PC-3 (cell line): ENCODE data around the gene GFOD1. TPM values are rescaled to one million over a fixed set of nuclear protein-coding genes. Genes with fewer than 3 reads are reported as not detected.

Experiments used
- ATAC-seq: fragments of 200-7000 bp; cut with Tn5 transposase; 2 replicates; pipeline ENCODE4 v1.9.1; 2020; ENCODE audit warnings: mild to moderate bottlenecking, moderate library complexity
- BruUV-seq: library from RNA; stranded (reverse); fragments of 400-500 nt; replicated peaks from 2 replicates; lab custom pipeline; 2021; lab: Mats Ljungman, UMichigan
- CTCF ChIA-PET: fragments of 300-600 bp; sonication (Branson Sonifier 250); formaldehyde crosslinking; loops from one replicate; lab custom pipeline; 2022; ENCODE audit warnings: antibody characterized with exemption; lab: Charles Lee
- POLR2A ChIA-PET: fragments of 300-600 bp; sonication (Branson Sonifier 250); formaldehyde crosslinking; loops from one replicate; lab custom pipeline; 2022; ENCODE audit warnings: antibody characterized with exemption; ENCODE audit not compliant: unreplicated experiment; lab: Charles Lee
- DNase-seq: peaks from one replicate; pipeline ENCODE4 v3.0.0-alpha.2; 2015
- H2AFZ ChIP-seq: fragments of 300-600 bp; sonication (generic); 2 replicates; pipeline ENCODE4 v1.6.0; 2016; ENCODE audit warnings: antibody characterized with exemption, low read length
- H3F3A ChIP-seq: fragments of 300-600 bp; sonication (generic); one replicate; pipeline ENCODE4 v1.6.0; 2017; ENCODE audit warnings: antibody characterized with exemption, low read length, control low read depth, mild to moderate bottlenecking; ENCODE audit not compliant: unreplicated experiment
- H3K27ac ChIP-seq: fragments of 300-600 bp; sonication (generic); 2 replicates; pipeline ENCODE4 v1.5.1; 2016; ENCODE audit warnings: mild to moderate bottlenecking, low read length
- H3K27me3 ChIP-seq: fragments of 300-600 bp; sonication (generic); 2 replicates; pipeline ENCODE4 v1.6.1; 2016; ENCODE audit warnings: low read length, mixed read lengths
- H3K36me3 ChIP-seq: fragments of 300-600 bp; sonication (generic); 2 replicates; pipeline ENCODE4 v1.6.1; 2016; ENCODE audit warnings: low read depth, mixed run types, low read length, mixed read lengths
- H3K4me1 ChIP-seq: fragments of 300-600 bp; sonication (generic); 2 replicates; pipeline ENCODE4 v1.5.1; 2016; ENCODE audit warnings: low read length; ENCODE audit not compliant: insufficient read depth
- H3K4me2 ChIP-seq: fragments of 300-600 bp; sonication (generic); 2 replicates; pipeline ENCODE4 v1.6.0; 2016; ENCODE audit warnings: low read length
- H3K4me3 ChIP-seq: fragments of 300-600 bp; sonication (generic); 2 replicates; pipeline ENCODE4 v1.5.1; 2016; ENCODE audit warnings: mild to moderate bottlenecking, low read length, mixed read lengths
- H3K79me2 ChIP-seq: fragments of 300-600 bp; sonication (generic); 2 replicates; pipeline ENCODE4 v1.6.1; 2017; ENCODE audit warnings: low read length, mixed read lengths
- H3K9ac ChIP-seq: fragments of 300-600 bp; sonication (generic); 2 replicates; pipeline ENCODE4 v1.6.0; 2016; ENCODE audit warnings: mild to moderate bottlenecking, low read length
- H3K9me2 ChIP-seq: fragments of 300-600 bp; sonication (generic); replicated peaks from 2 replicates; pipeline ENCODE4 v1.6.1; 2016; ENCODE audit warnings: mixed run types, low read length, mixed read lengths
- H3K9me3 ChIP-seq: fragments of 300-600 bp; sonication (generic); 2 replicates; pipeline ENCODE4 v1.6.1; 2016; ENCODE audit warnings: low read length, mixed read lengths
- H4K20me1 ChIP-seq: fragments of 300-600 bp; sonication (generic); 2 replicates; pipeline ENCODE4 v1.6.1; 2016; ENCODE audit warnings: low read length, mixed read lengths
- CTCF ChIP-seq: fragments of 300-600 bp; sonication (generic); conservative IDR thresholded peaks from 2 replicates; pipeline ENCODE4 v1.5.1; 2017; ENCODE audit warnings: antibody characterized with exemption, low read depth, mild to moderate bottlenecking, low read length
- EZH2 ChIP-seq: fragments of 300-600 bp; sonication (generic); IDR thresholded peaks from one replicate; pipeline ENCODE4 v1.6.1; 2017; ENCODE audit warnings: antibody characterized with exemption, mild to moderate bottlenecking, low read length; ENCODE audit not compliant: unreplicated experiment
- EZH2phosphoT487 ChIP-seq: fragments of 300-600 bp; sonication (generic); IDR thresholded peaks from 2 replicates; pipeline ENCODE4 v1.6.1; 2018; ENCODE audit warnings: mild to moderate bottlenecking, antibody characterized with exemption, low read length, borderline replicate concordance
- intact Hi-C: fragments of 100-400 bp; cut with micrococcal nuclease; formaldehyde crosslinking; loops from 2 replicates; pipeline ENCODE4 v1.9.0; 2023
- total RNA-seq: library from RNA; depleted of rRNA; stranded (reverse); fragments of >200 nt; gene quantifications from 2 replicates; pipeline ENCODE4 v1.2.3, GENCODE V29; 2014

The GFOD1 gene
- total RNA-seq, 1 experiment from 2014 or later: 16.0 TPM

- Histone ChIP-seq H3K9ac (no peak overlapping the region), H3K9me2 (no peaks in the 10 kb centered on the region), H4K20me1 (no peaks in the 10 kb centered on the region), H3K36me3 (no peaks in the 10 kb centered on the region), H3K9me3 (no peaks in the 10 kb centered on the region), H3K4me3 (no peak overlapping the region), H3K4me1 (peaks cover 26% of the 10 kb centered on the region), H3K27me3 (no peaks in the 10 kb centered on the region), H3F3A (peaks cover 3% of the 10 kb centered on the region), H3K4me2 (no peak overlapping the region), H2AFZ (no peak overlapping the region), H3K27ac (no peak overlapping the region), H3K79me2 (no peaks in the 10 kb centered on the region)
- no peak for TF ChIP-seq EZH2phosphoT487
- no peak for TF ChIP-seq CTCF
- TF ChIP-seq EZH2: no peak
- ChIA-PET CTCF (no interaction called here), POLR2A (no interaction called here)
- ATAC-seq: no peak
- intact Hi-C loops: no loop called here
- BruUV-seq: no TSS peak
- DNase-seq: no peak
These were observed 128.1 kb downstream of the GFOD1 start for GRCh38 chr6:13359287-13359686.

GRCh38 chr6:13358511-13358910 is 128.9 kb downstream of the GFOD1 start:
- H3K27me3 ChIP-seq: no peaks in the 10 kb centered on the region
- DNase-seq (no peak), ATAC-seq (no peak)
- no peaks in the 10 kb centered on the region for H4K20me1 ChIP-seq
- H3F3A ChIP-seq: peaks cover 3% of the 10 kb centered on the region
- peaks cover 33% of the 10 kb centered on the region for H3K4me1 ChIP-seq
- H3K9me2 ChIP-seq: no peaks in the 10 kb centered on the region
- no peaks in the 10 kb centered on the region for H3K79me2 ChIP-seq
- POLR2A ChIA-PET: no interaction called here
- H3K9ac ChIP-seq: no peak overlapping the region
- CTCF ChIA-PET: no interaction called here
- intact Hi-C loops: no loop called here
- H3K27ac ChIP-seq: no peak overlapping the region
- H3K9me3 ChIP-seq: no peaks in the 10 kb centered on the region
- H3K4me2 ChIP-seq: no peak overlapping the region
- no peak overlapping the region for H2AFZ ChIP-seq
- TF ChIP-seq EZH2 (no peak), CTCF (no peak), EZH2phosphoT487 (no peak)
- no TSS peak for BruUV-seq
- H3K4me3 ChIP-seq: no peak overlapping the region
- no peaks in the 10 kb centered on the region for H3K36me3 ChIP-seq

GRCh38 chr6:13357551-13358075 is 129.8 kb downstream of the GFOD1 start:
- BruUV-seq: no TSS peak
- Histone ChIP-seq H3K9me3 (no peaks in the 10 kb centered on the region), H3K4me2 (no peak overlapping the region), H3K27me3 (no peaks in the 10 kb centered on the region), H3K9me2 (no peaks in the 10 kb centered on the region), H3K4me1 (peaks cover 33% of the 10 kb centered on the region), H2AFZ (no peak overlapping the region), H3K79me2 (no peaks in the 10 kb centered on the region), H3F3A (peaks cover 3% of the 10 kb centered on the region), H4K20me1 (no peaks in the 10 kb centered on the region), H3K27ac (no peak overlapping the region), H3K36me3 (no peaks in the 10 kb centered on the region), H3K4me3 (no peak overlapping the region), H3K9ac (no peak overlapping the region)
- ChIA-PET POLR2A (interaction anchor here (0.5 to 1.2 kb wide), 4 partner anchors 14 to 644 kb away, joined by 3 to 5 read pairs (median 4); partner anchors contain the start of gene GFOD1), CTCF (no interaction called here)
- DNase-seq (no peak), ATAC-seq (no peak)
- intact Hi-C loops: no loop called here
- TF ChIP-seq EZH2phosphoT487 (no peak), CTCF (no peak), EZH2 (no peak)
